Stimulated activated CD8-positive, alpha-beta memory T cell treated with anti-CD3 and anti-CD28 coated beads, Interleukin-7, amount 100 ng/mL, for 1 hour (primary cell): ENCODE results near the gene ENAM.
"Not testable (repeated sequence)": the region's sequence is repeated elsewhere in the genome, so short reads cannot be mapped to it uniquely, and the experiment has no call there.

Source experiments
- DNase-seq, 2 donors: peaks; one replicate each; pipeline ENCODE4 v3.0.0-alpha.2; 2020; ENCODE audit warnings: low read depth in 2 of 2

The ENAM gene

GRCh38 chr4:70624226-70624793 is 4.2 kb upstream of the ENAM start:
- DNase-seq = no peak

DNA sequence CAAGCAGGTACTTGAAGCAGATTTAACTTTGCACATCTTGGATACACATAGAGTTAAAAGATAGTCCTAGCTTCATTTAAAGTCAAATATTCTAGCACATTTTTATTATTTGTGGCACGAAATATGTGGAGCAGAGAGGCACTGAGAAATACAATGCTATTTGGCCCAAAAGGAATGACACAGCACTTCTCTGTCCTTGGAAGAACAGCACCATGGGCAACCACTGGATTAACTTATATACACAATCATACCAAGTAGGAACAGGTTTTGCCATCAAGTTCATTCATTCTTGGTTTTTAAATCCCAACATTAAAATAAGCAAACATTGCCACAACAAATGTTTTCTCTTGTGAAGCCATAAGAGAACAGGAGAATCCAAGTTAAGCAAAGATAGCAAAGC is 924 bp upstream of the ENAM start:
- no peak for DNase-seq

DNA sequence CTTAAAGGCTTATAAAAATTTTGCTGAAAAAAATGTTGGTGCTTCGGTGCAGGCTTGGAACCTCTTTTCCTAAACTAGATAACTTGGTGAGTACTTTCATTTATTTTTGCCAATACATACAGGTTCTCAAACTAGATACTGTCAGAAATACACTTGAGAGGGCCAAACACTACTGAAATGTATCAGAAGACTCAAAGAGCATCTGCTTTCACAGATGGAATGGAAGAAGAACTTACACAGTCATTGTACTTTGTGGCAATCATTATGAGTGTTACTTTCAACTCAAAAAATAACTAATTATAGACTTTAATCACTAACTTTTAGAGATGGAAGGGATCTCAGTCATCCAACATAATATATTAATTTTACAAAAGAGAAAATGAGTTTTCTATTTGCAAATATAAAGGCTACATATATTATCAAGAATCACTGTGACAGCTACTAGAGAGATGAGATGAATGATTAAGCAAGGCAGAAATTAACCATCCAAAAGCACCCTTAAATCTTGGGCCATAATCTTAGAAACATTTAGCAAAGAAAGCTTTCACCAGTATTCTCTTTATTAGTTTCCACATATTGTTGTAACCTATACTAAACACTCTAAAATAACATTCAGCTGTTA is 1.0 kb downstream of the ENAM start:
- no peak for DNase-seq

- DNase-seq = no peak
Observed at GRCh38 chr4:70630162-70630561, 1.6 kb downstream of the ENAM start.

DNA sequence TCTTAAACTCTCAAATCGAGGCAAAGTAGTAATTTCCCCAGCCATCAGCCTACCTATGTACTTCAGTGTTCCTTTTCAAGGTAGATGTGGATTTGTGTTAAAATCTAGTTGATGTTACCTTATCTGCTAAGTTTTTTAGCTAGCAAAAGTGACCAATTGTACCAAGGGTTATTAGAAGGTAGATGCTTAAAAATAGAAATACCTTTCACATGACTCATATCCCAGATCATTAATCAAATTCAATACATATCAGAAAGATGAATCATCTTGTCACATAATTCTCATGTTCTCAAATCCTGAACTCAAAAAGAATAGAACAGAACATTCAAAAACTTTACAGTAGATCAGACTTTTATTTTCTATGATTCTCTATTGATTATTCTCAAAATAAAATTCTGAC is 3.5 kb downstream of the ENAM start:
- no peak for DNase-seq

DNA sequence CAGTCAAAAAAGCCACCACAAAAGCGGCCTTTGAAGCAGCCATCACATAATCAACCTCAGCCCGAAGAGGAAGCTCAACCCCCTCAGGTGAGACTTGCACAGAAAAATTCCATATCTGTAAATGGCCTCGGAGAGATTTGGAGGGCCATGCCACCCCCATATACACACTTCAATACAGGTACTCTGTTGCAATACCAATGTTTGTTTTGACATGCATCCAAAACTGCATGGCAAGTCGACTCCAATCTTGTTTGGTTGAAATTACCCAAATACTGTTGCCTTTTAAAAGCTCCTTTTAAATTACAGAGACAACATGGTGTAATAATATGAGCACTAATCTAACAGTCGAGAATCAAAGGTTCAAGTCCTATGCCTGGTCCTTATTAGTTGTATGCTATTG is 5.9 kb downstream of the ENAM start:
- no peak for DNase-seq

DNA sequence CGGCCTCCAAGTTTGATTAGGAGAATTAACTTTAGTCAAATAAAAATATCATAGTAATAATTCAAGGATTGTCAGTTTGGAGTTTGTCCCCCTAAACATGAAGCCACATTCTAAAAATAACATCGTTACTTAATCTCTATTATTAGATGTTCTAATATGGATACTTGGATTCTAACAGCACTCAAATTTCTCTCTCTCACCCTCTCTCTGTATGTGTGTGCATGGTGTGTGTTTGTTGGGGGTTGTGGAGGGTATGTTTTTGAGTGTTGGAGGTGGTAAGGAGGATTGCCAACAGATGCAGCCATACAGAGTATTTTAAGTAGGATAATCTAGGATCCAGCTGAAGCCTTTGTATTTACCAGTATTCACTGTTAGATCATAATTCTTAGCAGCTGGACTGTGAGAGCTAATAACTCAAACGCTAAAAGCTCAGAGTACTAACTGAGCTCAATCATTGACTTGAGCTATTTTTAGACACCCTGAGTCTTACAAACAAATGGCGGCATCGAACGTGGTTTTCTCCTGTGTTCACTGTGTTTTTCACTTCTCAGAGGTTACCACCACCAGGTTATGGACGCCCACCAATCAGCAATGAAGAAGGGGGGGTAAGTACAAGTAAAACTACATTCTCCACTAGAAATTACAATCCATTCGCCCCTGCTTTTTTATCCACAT is 8.8 kb downstream of the ENAM start:
- no peak for DNase-seq

DNA sequence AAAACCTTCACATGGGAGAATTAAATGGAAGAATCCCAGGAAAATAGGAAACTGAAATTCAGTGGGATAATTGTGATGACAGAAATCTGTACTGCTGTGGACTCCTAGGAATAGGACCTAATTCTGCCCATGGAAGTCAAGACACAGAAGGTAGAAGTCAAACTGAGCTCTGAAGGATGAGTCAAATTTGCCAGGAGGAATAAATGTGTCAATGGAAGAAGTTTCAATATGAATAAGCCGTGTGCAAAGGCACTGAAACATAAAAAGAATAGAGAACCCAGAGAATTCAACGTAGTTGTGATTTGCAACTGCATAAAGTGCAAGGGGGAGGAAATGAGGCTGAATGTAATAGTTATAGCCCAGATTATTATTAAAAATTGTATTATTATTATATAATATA is 11.6 kb downstream of the ENAM start:
- DNase-seq = no peak

- DNase-seq = not testable (repeated sequence)
Observed at GRCh38 chr4:70650741-70651140, 22.2 kb downstream of the ENAM start.

- DNase-seq = no peak
Observed at GRCh38 chr4:70651864-70652506, 23.4 kb downstream of the ENAM start.

GRCh38 chr4:70654605-70655011 is 26.1 kb downstream of the ENAM start:
- no peak for DNase-seq

- no peak for DNase-seq
Observed at GRCh38 chr4:70657326-70657725, 28.8 kb downstream of the ENAM start.

DNA sequence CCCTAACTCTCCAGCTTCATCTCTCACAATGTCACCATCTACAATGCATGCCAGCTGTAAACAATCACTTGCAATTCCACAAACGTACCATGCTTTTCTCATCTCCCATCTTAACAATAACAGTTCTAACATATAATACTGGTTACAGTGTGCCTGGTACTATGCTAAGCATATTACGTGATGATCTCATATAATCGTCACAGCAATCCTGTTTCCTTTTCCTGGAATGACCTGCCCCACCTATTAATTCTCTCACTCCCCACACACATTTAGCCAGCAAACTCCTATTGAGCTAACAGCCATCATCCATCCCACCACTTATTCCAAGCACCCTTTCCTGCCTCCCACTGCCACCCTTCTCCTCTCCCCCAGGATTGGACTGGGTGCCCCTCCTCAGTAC is 29.9 kb downstream of the ENAM start:
- no peak for DNase-seq

GRCh38 chr4:70660106-70660505 is 31.6 kb downstream of the ENAM start:
- no peak for DNase-seq

- not testable (repeated sequence) for DNase-seq
Observed at GRCh38 chr4:70661309-70661922, 32.9 kb downstream of the ENAM start.

GRCh38 chr4:70666369-70666768 is 37.8 kb downstream of the ENAM start, which contains the start of gene JCHAIN:
Gene JCHAIN, minus strand, starts transcription at chr4:70666508. Its CDS starts 18 bp downstream, at chr4:70666490.
- no peak for DNase-seq

DNA sequence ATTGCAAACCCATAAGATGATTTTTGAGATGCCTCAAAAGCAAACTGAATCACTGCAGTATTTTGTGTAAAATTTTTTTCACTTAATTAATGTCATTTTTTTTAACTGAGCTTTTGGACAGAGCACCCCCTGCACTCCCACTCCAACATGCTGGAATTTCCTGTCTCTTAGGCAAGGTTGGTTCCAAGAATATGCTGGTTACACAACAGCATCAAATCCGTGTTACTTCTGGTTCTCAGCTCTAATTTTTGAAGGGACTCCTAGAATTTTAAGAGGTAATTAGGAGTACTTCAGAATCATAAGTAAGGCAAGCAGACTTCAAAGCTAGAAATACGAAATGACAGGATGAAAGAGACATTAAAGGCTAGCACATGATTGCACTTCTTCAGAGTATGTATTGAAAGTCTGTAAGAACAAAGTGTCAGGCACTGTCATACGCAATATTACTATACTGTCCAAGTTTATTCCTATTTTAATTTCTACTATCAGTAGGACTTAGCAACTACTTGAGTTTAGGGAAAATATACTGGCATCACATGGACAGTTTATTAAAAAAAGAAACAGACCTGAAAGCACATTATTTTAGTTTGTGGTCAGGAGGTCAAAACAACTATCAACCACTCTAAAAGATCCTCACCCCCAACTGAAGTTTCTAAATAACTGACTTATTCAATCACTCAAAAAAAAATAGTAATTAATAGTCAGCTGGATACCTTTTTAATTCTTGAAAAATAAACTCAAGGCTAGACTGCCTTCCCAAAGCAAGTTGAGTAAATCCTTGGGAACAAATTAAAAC is 39.4 kb downstream of the ENAM start:
- no peak for DNase-seq

DNA sequence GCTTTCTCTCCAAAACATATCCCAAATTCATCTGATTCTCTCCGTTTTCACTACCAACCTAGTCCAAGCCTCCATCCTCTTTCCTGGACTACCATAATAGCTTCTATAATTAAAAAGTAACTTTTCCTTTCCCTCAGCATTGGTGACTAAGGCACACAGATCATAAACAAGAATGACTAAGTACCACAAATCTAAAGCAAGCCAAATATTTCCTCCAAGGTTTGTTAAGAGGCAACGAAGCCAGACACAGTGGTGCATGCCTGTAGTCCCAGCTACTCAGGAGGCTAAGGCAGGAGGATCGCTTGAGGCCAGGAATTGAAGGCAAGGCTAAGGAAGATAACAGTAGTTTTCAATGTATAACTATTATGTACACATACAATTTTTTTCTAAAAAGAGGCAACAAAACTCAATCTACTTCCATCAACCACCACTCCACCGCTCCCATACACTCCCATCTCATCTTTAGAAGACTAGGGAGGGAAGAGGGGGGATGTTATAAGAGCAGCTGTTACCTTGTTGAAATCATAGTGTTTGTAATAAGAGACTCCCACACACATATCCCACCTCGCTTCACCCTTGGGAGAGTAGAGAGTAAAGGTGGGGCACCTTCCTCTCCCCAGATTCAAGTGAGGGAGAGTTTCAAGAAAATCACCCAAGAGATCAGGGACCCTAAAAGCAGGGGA is 41.9 kb downstream of the ENAM start:
- no peak for DNase-seq

DNA sequence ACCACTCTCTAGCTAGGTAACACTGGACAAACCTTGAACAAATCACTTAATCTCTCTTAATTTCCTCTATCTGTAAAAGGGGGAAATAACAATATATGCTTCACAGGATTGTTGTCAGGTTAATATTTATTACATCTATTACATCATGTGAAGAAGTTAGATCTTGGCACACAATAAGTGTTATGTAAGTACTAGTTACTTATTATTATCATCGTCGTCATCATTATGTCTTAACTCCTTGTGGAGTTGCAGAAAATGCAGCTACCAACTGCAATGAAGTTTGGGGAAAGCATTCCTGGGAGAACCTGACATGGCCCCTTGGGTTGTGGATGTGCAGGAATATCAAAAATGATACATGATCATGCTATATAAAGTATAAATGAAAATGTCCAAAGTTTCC is 42.5 kb downstream of the ENAM start:
- DNase-seq = no peak

- no peak for DNase-seq
Observed at GRCh38 chr4:70674191-70674590, 45.6 kb downstream of the ENAM start.

- no peak for DNase-seq
Observed at GRCh38 chr4:70674731-70675130, 46.2 kb downstream of the ENAM start.
